CD4-positive, alpha-beta T cell treated with Interleukin-17A for 1 hour (primary cell): ENCODE measurements around the gene OR5L1.

ENCODE experiments used
- DNase-seq: peaks from one replicate; pipeline ENCODE4 v3.0.0-alpha.2; 2020

The OR5L1 gene

GRCh38 chr11:55811067-55811466 lies at the start of gene OR5L1:
OR5L1 (plus strand) TSS chr11:55811367; CDS start chr11:55811467, 100 bp downstream.
- no peak for DNase-seq

GRCh38 chr11:55773138-55773537 lies 38.0 kb upstream of the OR5L1 start, which contains the start of gene OR5D13:
OR5D13 (plus strand) TSS chr11:55773438; CDS start chr11:55773438, 0 bp downstream.
- DNase-seq: no peak

- no peak for DNase-seq
Observed at GRCh38 chr11:55791606-55792005, 19.6 kb upstream of the OR5L1 start.

- no peak for DNase-seq
Observed at GRCh38 chr11:55793321-55793720, 17.8 kb upstream of the OR5L1 start.

GRCh38 chr11:55795256-55795655 lies 15.9 kb upstream of the OR5L1 start, which contains the start of gene OR5D14:
OR5D14 (plus strand) TSS chr11:55795556; CDS start chr11:55795556, 0 bp downstream.
- no peak for DNase-seq

- DNase-seq: no peak
Observed at GRCh38 chr11:55806248-55806647, 4.9 kb upstream of the OR5L1 start.

GRCh38 chr11:55819330-55819729 lies 8.2 kb downstream of the OR5L1 start, which contains the start of gene OR5D18:
OR5D18 (plus strand) TSS chr11:55819630; CDS start chr11:55819630, 0 bp downstream.
- no peak for DNase-seq

GRCh38 chr11:55826919-55827318 lies 15.8 kb downstream of the OR5L1 start, which contains the start of gene OR5L2:
OR5L2 (plus strand) TSS chr11:55827219; CDS start chr11:55827219, 0 bp downstream.
- no peak for DNase-seq

- DNase-seq: no peak
Observed at GRCh38 chr11:55838452-55838851, 27.3 kb downstream of the OR5L1 start, which contains the start of gene OR5D16. OR5D16 (plus strand) TSS chr11:55838752; CDS start chr11:55838752, 0 bp downstream.

- no peak for DNase-seq
Observed at GRCh38 chr11:55847453-55847852, 36.3 kb downstream of the OR5L1 start.

GRCh38 chr11:55849037-55849436 lies 37.9 kb downstream of the OR5L1 start:
- DNase-seq: no peak

- no peak for DNase-seq
Observed at GRCh38 chr11:55852141-55852540, 41.0 kb downstream of the OR5L1 start.

GRCh38 chr11:55854704-55855103 lies 43.5 kb downstream of the OR5L1 start:
- no peak for DNase-seq
